NCI-H460 (cell line): ENCODE data around the gene CEBPA. TPM values are rescaled to one million over a fixed set of nuclear protein-coding genes. Genes with fewer than 3 reads are reported as not detected.

Experiments used
- DNase-seq: peaks from one replicate; pipeline ENCODE4 v3.0.0-alpha.2; 2016; ENCODE audit warnings: low read depth; ENCODE audit errors: extremely low read depth
- total RNA-seq: library from RNA; depleted of rRNA; stranded (reverse); fragments of >200 nt; shearing (Covaris generic); gene quantifications from 2 replicates; pipeline ENCODE4 v1.2.3, GENCODE V29; 2014

The CEBPA gene
- total RNA-seq, 1 experiment from 2014 or later: 6.5 TPM

GRCh38 chr19:33290082-33290815, 12.1 kb downstream of the CEBPA start:
- DNase-seq: no peak

GRCh38 chr19:33289261-33289660, 13.1 kb downstream of the CEBPA start:
- no peak for DNase-seq

GRCh38 chr19:33288666-33289065, 13.7 kb downstream of the CEBPA start:
- no peak for DNase-seq

GRCh38 chr19:33287927-33288326, 14.4 kb downstream of the CEBPA start:
- DNase-seq: no peak

GRCh38 chr19:33287438-33287837, 14.9 kb downstream of the CEBPA start:
- DNase-seq: no peak

- no peak for DNase-seq
Measured at GRCh38 chr19:33286899-33287298, 15.4 kb downstream of the CEBPA start.

GRCh38 chr19:33285441-33285927, 16.9 kb downstream of the CEBPA start:
- no peak for DNase-seq

- DNase-seq: no peak
Measured at GRCh38 chr19:33284756-33285155, 17.6 kb downstream of the CEBPA start.

- DNase-seq: no peak
Measured at GRCh38 chr19:33284146-33284643, 18.1 kb downstream of the CEBPA start.

- DNase-seq: no peak
Measured at GRCh38 chr19:33283589-33283988, 18.7 kb downstream of the CEBPA start.

- no peak for DNase-seq
Measured at GRCh38 chr19:33282036-33282671, 20.2 kb downstream of the CEBPA start.

- no peak for DNase-seq
Measured at GRCh38 chr19:33281296-33281926, 20.9 kb downstream of the CEBPA start.

GRCh38 chr19:33280351-33280921, 21.9 kb downstream of the CEBPA start:
- no peak for DNase-seq

- no peak for DNase-seq
Measured at GRCh38 chr19:33279430-33280350, 22.6 kb downstream of the CEBPA start.

- DNase-seq: no peak
Measured at GRCh38 chr19:33278403-33279269, 23.7 kb downstream of the CEBPA start.

GRCh38 chr19:33278023-33278402, 24.3 kb downstream of the CEBPA start:
- DNase-seq: no peak

GRCh38 chr19:33277434-33277833, 24.9 kb downstream of the CEBPA start:
- DNase-seq: no peak

GRCh38 chr19:33275933-33276619, 26.3 kb downstream of the CEBPA start:
- no peak for DNase-seq

- no peak for DNase-seq
Measured at GRCh38 chr19:33275559-33275932, 26.8 kb downstream of the CEBPA start.
